Urinary bladder (tissue), 4 donors: Measurements from ENCODE around the gene IGFN1. TPM values are rescaled to one million over a fixed set of nuclear protein-coding genes. Genes with fewer than 3 reads are reported as not detected.

ENCODE experiments used
- DNase-seq: peaks from one replicate; pipeline ENCODE4 v3.0.0-alpha.2; 2015; ENCODE audit errors: extremely low spot score
- H3K27ac ChIP-seq: one replicate; pipeline ENCODE4 v1.5.1; 2013; ENCODE audit warnings: low read depth, mild to moderate bottlenecking, moderate library complexity
- H3K36me3 ChIP-seq: one replicate; pipeline ENCODE4 v1.6.1; 2013; ENCODE audit warnings: mild to moderate bottlenecking, moderate library complexity; ENCODE audit not compliant: insufficient read depth
- H3K4me1 ChIP-seq: one replicate; pipeline ENCODE4 v1.6.1; 2013; ENCODE audit warnings: mild to moderate bottlenecking, moderate library complexity; ENCODE audit not compliant: insufficient read depth
- H3K4me3 ChIP-seq: one replicate; pipeline ENCODE4 v1.5.1; 2013; ENCODE audit warnings: low read depth, low read length
- WGBS: extraction: QIAGEN DNeasy Blood & Tissue Kit; methylation state at CpG from one replicate; pipeline ENCODE4 v1.1.7; 2013; 5-methylcytosine and 5-hydroxymethylcytosine counted together
- polyA plus RNA-seq: library from polyadenylated mRNA; stranded (reverse); fragments of 200-250 nt; gene quantifications from one replicate; pipeline ENCODE4 v1.2.3, GENCODE V29; 2013
- total RNA-seq: library from RNA; depleted of rRNA; stranded (reverse); fragments of >200 nt; gene quantifications from one replicate; pipeline ENCODE4 v1.2.3, GENCODE V29; 2014
- donor health status: healthy with polysubstance abuse.
- donor health status: healthy.

Gene IGFN1
- total and polyA plus RNA-seq, 2 donors: 0.14 to 0.69 TPM

DNA sequence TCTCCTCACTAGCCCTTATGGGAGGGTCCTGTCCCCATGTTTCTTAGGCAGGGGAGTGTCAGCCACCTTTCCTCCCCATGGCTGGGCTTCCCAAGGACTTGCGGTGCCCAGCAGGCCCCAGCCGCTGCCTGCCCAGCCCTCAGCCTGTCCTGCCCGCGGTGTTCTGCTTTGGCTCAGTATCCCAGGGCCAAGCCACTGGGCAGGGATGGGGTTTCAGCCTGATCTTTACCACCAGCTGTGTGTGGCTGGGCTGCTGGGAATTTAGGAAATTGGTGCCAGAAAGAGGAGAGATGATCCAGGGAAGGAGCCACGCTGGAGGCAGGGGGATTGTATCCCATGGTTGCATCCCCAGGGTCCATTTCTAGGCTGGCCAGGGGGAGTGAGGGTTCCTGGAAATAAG lies 6.9 kb upstream of the IGFN1 start:
- Histone ChIP-seq H3K27ac (no peak overlapping the region), H3K36me3 (no peaks in the 10 kb centered on the region), H3K4me1 (no peaks in the 10 kb centered on the region), H3K4me3 (no peak overlapping the region)
- no peak for DNase-seq
- 74% methylated on average over 5 of the region's 5 CpGs for WGBS

DNA sequence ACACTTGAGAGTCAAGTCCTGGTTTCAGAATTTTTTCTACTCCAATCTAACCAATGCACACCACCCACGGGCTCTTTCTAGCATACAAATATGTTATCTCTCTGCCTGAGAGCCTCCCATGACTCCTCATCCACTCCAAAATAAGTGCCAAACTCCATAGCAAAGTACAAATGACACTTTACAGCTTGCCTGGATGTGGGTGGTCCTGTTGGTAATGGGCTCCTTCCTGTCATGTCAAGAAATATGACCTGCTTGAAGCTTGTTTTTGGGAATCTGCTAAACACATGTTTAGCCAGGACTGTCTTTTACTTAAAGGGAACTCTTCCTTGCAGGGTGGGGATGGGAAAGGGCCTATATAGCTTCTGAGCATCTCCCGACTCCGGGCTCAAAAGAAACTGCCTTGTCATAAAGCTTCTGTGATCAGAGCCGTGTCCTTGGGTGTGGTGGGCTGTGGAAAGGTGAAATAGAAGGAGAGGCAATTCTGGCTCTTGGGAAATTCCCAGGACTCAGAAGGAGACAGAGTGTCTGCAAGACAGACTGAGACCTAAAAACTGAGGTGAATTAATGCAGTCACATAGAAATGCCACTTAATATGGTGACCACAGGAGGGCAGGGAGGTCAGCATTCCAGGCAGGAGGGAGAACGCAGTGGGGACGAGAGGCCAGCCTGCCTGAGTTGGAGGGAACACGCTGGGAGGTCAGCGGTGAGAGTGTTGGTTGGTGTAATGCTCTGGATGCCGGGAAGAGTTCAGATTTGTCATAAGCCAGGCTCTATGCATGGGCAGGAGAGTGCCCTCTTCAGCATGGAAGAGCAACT lies 6.1 kb upstream of the IGFN1 start:
- Histone ChIP-seq H3K27ac (no peak overlapping the region), H3K36me3 (no peaks in the 10 kb centered on the region), H3K4me3 (no peak overlapping the region), H3K4me1 (no peaks in the 10 kb centered on the region)
- no peak for DNase-seq
- 47% methylated on average over 9 of the region's 9 CpGs for WGBS

GRCh38 chr1:201185123-201185453 lies 5.5 kb upstream of the IGFN1 start:
- WGBS: 58% methylated on average over 3 of the region's 3 CpGs
- Histone ChIP-seq H3K4me1 (no peaks in the 10 kb centered on the region), H3K4me3 (no peak overlapping the region), H3K36me3 (no peaks in the 10 kb centered on the region), H3K27ac (no peak overlapping the region)
- DNase-seq: no peak

DNA sequence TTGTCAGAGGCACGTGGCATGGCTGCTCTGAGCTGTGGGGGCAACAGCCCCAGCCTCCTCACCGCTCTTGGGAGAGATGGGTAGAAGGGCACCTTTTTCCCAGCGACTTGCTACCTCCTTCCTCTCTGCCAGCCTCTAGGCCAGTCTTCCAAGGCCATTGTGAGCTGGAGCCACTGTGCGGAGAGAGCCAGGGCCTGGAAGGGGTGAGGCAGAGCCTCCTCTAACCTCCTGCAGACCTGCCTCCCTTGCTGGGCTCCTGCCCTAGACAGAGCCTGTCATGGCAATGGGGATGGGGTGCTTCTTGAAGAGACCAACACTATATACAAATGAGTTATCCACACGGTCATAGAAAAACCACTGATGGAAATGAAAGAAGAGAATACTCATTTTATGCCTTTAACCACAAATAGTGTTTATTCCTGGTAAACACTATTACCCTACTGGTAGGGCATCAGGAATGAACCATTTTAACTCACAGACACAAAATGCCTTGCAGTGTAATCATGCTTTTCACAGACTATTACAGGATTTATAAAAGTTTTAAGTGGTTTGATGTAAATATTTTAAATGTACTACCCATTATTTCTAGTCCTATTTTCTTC lies 5.0 kb upstream of the IGFN1 start:
- no peak overlapping the region for H3K27ac ChIP-seq
- no peak overlapping the region for H3K4me3 ChIP-seq
- no peaks in the 10 kb centered on the region for H3K4me1 ChIP-seq
- H3K36me3 ChIP-seq: no peaks in the 10 kb centered on the region
- WGBS: 92% methylated on average over 5 of the region's 5 CpGs
- no peak for DNase-seq

GRCh38 chr1:201186192-201186591 lies 4.4 kb upstream of the IGFN1 start:
- Histone ChIP-seq H3K4me3 (no peak overlapping the region), H3K4me1 (no peaks in the 10 kb centered on the region), H3K27ac (no peak overlapping the region), H3K36me3 (no peaks in the 10 kb centered on the region)
- 89% methylated on average over 3 of the region's 3 CpGs for WGBS
- DNase-seq: no peak

GRCh38 chr1:201189085-201189484 lies 1.5 kb upstream of the IGFN1 start:
- no peak overlapping the region for H3K27ac ChIP-seq
- DNase-seq: no peak
- 81% methylated on average over 2 of the region's 2 CpGs for WGBS
- H3K36me3 ChIP-seq: no peaks in the 10 kb centered on the region
- no peak overlapping the region for H3K4me3 ChIP-seq
- H3K4me1 ChIP-seq: no peaks in the 10 kb centered on the region

GRCh38 chr1:201190005-201190404 lies 619 bp upstream of the IGFN1 start:
- DNase-seq: no peak
- H3K4me3 ChIP-seq: no peak overlapping the region
- 88% methylated on average over 6 of the region's 6 CpGs for WGBS

GRCh38 chr1:201191653-201192260 lies 1.1 kb downstream of the IGFN1 start:
- no peak overlapping the region for H3K4me3 ChIP-seq
- H3K4me1 ChIP-seq: no peaks in the 10 kb centered on the region
- no peaks in the 10 kb centered on the region for H3K36me3 ChIP-seq
- no peak for DNase-seq
- WGBS: 75% methylated on average over 18 of the region's 18 CpGs
- no peak overlapping the region for H3K27ac ChIP-seq

More at GRCh38 chr1:201190005-201190404, 619 bp upstream of the IGFN1 start:
- no peak overlapping the region for H3K27ac ChIP-seq
- H3K4me1 ChIP-seq: no peaks in the 10 kb centered on the region
- no peaks in the 10 kb centered on the region for H3K36me3 ChIP-seq

GRCh38 chr1:201192261-201192788 lies 1.7 kb downstream of the IGFN1 start:
- H3K36me3 ChIP-seq: no peaks in the 10 kb centered on the region
- WGBS: 76% methylated on average over 3 of the region's 3 CpGs
- no peak overlapping the region for H3K27ac ChIP-seq
- no peaks in the 10 kb centered on the region for H3K4me1 ChIP-seq
- DNase-seq: peak; percentile 67
- H3K4me3 ChIP-seq: no peak overlapping the region

DNA sequence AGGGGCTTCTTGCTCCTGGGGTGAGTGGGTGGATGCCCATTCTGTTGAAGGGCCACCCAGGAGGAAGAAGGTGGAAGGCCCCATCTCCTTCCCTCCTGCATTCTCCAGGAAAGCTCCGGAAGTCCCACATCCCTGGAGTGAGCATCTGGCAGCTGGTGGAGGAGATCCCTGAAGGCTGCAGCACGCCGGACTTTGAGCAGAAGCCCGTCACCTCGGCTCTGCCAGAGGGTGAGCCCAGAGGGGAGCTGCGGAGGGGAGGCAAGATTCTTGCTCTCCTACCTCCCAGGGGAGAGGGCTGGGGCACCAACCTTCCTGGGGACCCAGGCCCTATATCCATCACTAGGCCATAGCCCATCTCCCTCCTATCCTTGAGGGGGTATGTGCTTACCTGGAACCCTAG lies 3.4 kb downstream of the IGFN1 start:
- DNase-seq: no peak
- Histone ChIP-seq H3K36me3 (no peaks in the 10 kb centered on the region), H3K4me3 (no peak overlapping the region), H3K4me1 (no peaks in the 10 kb centered on the region), H3K27ac (no peak overlapping the region)
- 79% methylated on average over 6 of the region's 6 CpGs for WGBS

DNA sequence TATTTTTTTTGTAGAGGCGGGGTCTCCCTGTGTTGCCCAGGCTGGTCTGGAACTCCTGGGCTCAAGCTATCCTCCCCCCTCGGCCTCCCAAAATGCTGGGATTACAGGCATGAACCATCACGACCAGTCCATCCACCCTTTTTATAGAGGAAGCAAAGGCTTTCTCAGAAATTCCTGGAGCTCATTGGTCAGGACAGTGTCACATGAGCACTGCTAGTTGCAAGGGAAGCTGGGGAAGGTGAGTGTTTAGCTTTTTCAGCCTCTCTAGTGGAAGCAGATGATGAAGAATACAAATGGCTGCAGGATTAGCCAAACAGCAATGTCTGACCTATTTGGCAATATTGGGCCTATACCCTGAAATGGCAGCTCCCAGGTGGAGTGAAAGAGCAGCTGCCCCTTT lies 8.0 kb downstream of the IGFN1 start:
- Histone ChIP-seq H3K27ac (no peak overlapping the region), H3K36me3 (no peaks in the 10 kb centered on the region), H3K4me1 (no peaks in the 10 kb centered on the region), H3K4me3 (no peak overlapping the region)
- WGBS: 88% methylated on average over 3 of the region's 3 CpGs
- DNase-seq: no peak

DNA sequence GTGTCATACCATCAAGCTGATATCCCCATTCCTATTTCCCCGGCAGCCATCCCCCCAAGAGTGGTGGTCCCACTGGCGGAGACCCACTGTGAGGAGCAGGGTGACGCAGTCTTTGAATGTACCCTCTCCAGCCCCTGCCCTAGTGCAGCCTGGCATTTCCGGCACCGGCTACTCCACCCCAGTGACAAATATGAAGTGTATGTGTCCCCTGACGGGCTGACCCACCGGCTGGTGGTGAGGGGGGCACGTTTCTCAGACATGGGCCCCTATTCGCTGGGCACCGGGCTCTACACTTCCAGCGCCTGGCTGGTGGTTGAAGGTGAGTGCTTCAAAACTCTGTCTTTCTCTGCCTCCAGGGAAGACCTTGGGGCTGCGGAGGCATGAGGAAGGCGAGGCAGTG lies 14.4 kb downstream of the IGFN1 start:
- Histone ChIP-seq H3K4me1 (no peaks in the 10 kb centered on the region), H3K27ac (no peak overlapping the region), H3K36me3 (no peaks in the 10 kb centered on the region), H3K4me3 (no peak overlapping the region)
- no peak for DNase-seq
- 90% methylated on average over 13 of the region's 13 CpGs for WGBS

GRCh38 chr1:201206176-201206575 lies 15.6 kb downstream of the IGFN1 start:
- H3K4me1 ChIP-seq: no peaks in the 10 kb centered on the region
- H3K4me3 ChIP-seq: no peak overlapping the region
- DNase-seq: no peak
- no peak overlapping the region for H3K27ac ChIP-seq
- H3K36me3 ChIP-seq: no peaks in the 10 kb centered on the region
- 58% methylated on average over 4 of the region's 4 CpGs for WGBS

DNA sequence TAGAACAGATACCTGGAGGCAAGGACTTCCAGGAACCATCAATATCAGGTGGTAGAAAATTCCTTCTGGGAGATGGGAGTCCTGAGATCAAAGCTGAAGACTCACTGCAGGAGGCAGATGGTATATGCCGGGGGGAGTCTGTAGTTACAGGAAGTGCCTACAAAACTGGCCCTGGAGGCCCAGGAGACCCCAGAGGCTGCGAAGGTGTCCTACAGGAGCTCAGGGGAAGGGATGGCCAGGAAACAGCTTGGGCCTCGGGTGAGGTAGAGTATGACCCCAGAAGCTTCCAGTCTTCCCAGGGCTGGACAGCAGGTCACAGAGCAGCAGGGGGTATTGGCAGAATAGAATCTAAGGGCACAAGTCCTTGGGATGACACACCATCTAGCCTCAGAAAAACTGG lies 16.4 kb downstream of the IGFN1 start:
- no peak overlapping the region for H3K27ac ChIP-seq
- DNase-seq: no peak
- no peak overlapping the region for H3K4me3 ChIP-seq
- WGBS: 74% methylated on average over 3 of the region's 3 CpGs
- H3K4me1 ChIP-seq: no peaks in the 10 kb centered on the region
- no peaks in the 10 kb centered on the region for H3K36me3 ChIP-seq
